ENCODE results near the gene IRF6.

The IRF6 gene

DNA sequence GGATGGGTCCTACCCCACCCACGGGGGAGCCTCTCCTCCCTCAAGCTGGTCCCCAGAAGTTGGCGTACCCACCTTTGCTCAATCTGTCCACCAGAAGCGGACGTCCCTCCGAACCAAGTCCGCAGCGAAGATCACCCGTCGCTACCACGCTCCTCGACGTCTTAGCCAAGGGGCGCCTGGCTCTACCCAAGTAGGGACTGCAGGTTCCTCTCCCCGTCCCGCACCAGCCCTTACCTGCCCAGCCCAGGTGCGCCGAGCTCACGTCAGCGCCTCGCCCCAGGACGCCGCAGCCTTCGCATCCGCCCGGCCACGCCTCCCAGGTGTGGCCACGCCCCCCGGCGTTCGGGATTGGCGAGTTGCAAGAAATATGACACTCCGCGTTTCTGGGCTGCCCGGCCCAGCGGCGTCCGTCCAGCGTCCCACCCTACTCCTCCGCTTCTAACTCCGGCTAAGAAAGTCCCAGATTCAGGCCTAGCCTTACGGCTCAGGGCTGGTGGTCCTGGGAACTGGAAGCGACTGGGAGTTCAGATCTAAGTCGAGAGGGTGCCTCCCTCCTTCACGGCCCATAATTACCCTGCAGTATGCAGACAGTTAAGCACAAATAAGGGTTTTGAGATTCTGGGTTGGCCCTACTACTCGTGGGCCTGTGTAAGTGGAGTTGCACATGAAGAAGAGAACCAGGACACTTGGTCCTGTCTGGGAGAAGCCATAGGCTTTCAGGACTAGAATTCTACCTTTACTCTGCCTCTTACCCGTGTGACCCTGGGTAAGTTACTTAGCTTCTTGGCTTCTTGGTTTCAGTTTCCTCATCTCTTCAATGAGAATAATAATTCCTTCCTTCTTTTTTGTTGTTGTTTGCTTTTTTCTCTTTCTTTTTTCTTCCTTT, at the start of gene IRF6:
Gene IRF6, minus strand, starts transcription at position 268 of the 886 bp plus-strand sequence. CDS start 4,729 bp downstream, outside the sequence.
- peak; percentile 81 for DNase-seq (ENCODE audit: low read depth)
- H3K4me3 ChIP-seq (ENCODE audit: low read depth, low read length), result peak within 1 kb of the TSS; percentile 54
- TF ChIP-seq, protein P1, sequence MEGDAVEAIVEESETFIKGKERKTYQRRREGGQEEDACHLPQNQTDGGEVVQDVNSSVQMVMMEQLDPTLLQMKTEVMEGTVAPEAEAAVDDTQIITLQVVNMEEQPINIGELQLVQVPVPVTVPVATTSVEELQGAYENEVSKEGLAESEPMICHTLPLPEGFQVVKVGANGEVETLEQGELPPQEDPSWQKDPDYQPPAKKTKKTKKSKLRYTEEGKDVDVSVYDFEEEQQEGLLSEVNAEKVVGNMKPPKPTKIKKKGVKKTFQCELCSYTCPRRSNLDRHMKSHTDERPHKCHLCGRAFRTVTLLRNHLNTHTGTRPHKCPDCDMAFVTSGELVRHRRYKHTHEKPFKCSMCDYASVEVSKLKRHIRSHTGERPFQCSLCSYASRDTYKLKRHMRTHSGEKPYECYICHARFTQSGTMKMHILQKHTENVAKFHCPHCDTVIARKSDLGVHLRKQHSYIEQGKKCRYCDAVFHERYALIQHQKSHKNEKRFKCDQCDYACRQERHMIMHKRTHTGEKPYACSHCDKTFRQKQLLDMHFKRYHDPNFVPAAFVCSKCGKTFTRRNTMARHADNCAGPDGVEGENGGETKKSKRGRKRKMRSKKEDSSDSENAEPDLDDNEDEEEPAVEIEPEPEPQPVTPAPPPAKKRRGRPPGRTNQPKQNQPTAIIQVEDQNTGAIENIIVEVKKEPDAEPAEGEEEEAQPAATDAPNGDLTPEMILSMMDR (conservative IDR thresholded peaks at IDR 0.05; ENCODE audit: low read depth, low read length), result no peak

DNA sequence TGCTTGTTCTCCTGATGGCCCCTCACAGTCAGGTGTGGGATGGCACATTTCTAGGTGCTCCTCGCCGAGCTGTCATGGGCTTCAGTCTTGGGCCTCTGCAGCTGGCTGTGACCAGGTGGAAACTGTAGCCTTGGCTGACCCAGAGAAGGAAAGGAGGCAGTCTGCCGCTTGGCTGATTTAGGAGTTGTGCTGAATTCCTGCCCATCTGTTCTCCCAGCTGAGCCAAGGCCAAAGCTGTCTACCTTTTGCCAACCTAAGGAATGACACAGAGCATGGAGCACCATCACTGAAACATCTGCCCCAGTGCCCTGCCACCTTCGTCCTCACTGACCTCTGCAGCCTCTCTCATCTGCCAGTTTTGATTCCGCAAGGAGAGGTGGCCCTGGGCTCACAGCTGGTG, 49.7 kb upstream of the IRF6 start:
- H3K4me3 ChIP-seq (ENCODE audit: low read depth, low read length), result no peak overlapping the region
- TF ChIP-seq, protein P1 (conservative IDR thresholded peaks at IDR 0.05; ENCODE audit: low read depth, low read length), result no peak
- DNase-seq (ENCODE audit: low read depth), result no peak

DNA sequence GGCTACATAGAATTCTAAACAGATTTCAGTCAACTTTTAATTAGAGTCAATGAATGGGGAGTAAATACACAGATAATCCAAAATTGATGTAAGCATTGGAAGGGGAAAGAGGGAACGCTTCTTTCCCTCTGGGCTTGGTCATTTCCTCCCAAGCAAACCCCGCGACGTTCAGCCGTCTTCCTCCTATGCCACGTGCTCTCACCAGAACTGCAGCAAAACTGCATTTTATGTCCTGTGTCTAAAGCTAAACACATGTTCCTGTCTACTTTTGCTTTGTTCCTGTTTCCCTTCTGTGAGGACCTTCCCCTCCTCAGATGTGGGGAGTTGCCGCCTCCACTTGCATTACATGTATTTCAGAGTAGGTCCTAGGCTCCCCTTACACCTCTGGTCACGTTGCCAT, 49.1 kb upstream of the IRF6 start:
- no peak overlapping the region for H3K4me3 ChIP-seq (ENCODE audit: low read depth, low read length)
- TF ChIP-seq, protein P1 (conservative IDR thresholded peaks at IDR 0.05; ENCODE audit: low read depth, low read length), result no peak
- DNase-seq (ENCODE audit: low read depth), result no peak

DNA sequence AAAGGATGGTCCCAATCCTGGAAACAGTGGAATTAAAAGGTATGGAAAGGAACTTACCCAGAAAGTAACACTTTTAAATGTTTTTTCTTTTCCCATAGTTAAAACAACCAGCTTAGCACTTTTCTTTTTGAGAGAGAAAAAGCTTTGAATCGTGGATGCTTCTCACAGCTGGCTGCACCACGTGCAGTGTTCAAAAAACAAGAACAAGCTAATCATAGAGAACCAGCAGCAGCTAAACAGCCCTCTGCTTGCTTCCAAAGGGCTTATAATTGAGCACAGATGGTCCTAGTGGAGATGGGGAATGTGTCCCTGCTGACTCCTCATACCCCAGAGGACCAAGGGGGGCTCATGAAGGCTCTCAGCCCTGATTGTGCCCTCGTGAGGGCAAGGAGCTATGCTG, 48.3 kb upstream of the IRF6 start:
- H3K4me3 ChIP-seq (ENCODE audit: low read depth, low read length), result no peak overlapping the region
- TF ChIP-seq, protein P1 (conservative IDR thresholded peaks at IDR 0.05; ENCODE audit: low read depth, low read length), result no peak
- DNase-seq (ENCODE audit: low read depth), result no peak

DNA sequence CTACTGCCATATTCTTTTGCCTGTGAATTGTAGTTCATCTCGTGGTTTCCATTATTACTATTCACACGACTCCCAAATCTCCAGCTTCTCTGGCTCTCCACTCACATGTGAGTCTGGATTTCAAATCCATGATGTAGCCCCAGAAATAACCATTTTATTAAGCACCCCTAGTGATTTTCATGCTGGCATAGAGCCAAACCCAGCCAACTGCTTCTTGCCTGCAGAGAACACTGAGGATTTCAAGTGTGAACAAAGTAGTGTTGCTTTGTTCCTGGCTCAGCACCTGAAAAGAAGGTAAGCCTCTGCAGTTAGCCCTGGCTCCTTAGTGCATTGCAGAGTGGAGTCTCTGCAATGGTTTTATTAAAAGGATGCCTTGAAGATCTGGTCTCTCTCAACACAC, 47.7 kb upstream of the IRF6 start:
- TF ChIP-seq, protein P1 (conservative IDR thresholded peaks at IDR 0.05; ENCODE audit: low read depth, low read length), result no peak
- H3K4me3 ChIP-seq (ENCODE audit: low read depth, low read length), result no peak overlapping the region
- DNase-seq (ENCODE audit: low read depth), result no peak

DNA sequence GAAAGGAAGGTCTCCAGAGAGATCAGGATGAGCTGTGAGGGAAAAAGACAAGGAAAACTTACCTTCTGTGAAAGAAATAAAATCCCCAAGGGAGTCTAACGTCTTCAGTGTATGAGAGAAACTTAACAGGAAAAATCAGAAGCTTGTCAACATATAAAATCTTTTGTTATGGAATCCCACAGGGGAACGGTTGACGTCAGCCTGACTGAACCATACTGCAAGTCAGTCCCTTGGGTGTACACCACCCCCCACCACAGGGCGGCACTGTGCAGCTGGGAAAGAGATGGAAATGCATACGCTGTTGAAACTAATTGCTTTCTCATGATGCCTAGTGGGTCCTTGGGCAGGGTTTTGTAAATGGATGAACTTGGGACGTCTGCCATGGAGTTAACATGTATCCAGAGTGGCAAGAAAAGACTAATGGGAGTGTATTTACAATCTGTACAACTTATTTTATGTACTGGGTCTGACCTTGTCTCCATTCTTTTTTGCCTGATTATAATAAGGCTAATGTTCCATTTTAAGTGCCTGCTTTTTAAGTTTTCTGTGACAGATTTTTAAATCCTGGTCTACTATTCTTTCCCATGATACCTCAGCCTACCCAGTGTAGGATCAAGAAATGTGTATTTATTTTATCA, 44.5 kb upstream of the IRF6 start:
- no peak overlapping the region for H3K4me3 ChIP-seq (ENCODE audit: low read depth, low read length)
- TF ChIP-seq, protein P1 (conservative IDR thresholded peaks at IDR 0.05; ENCODE audit: low read depth, low read length), result peak; percentile 94
- peak; percentile 92 for DNase-seq (ENCODE audit: low read depth)
